ENCODE results near the gene PCDH19. TPM values are rescaled to one million over a fixed set of nuclear protein-coding genes. Genes with fewer than 3 reads are reported as not detected.

Gene PCDH19
- total and polyA plus RNA-seq, 2 of the 13 experiments (the other 11 are each of a cell fraction or from before 2014, with no cell fraction given), result 0.02 to 0.09 TPM

- TF ChIP-seq ZNF646 (CRISPR knock-in tag; IDR thresholded peaks at IDR 0.05) (no peak), HOXA3 (CRISPR knock-in tag; IDR thresholded peaks at IDR 0.05) (no peak), ZC3H4 (CRISPR knock-in tag; IDR thresholded peaks at IDR 0.05; ENCODE audit: borderline replicate concordance) (no peak), GZF1 (CRISPR knock-in tag; IDR thresholded peaks at IDR 0.05) (no peak), NR1H2 (CRISPR knock-in tag; IDR thresholded peaks at IDR 0.05; ENCODE audit: borderline replicate concordance, low read depth) (no peak), ZHX2 (IDR thresholded peaks at IDR 0.05; ENCODE audit: low read depth) (no peak), ZHX2 (CRISPR knock-in tag; IDR thresholded peaks at IDR 0.05; ENCODE audit: borderline replicate concordance) (no peak)
These were observed 4.6 kb downstream of the PCDH19 start (continued) for GRCh38 chrX:100405424-100405823.
